Peyer's patch (tissue), 4 donors: ENCODE measurements around the gene STXBP1.
A peak's percentile ranks its signal among the peaks of the same experiment; 100 is the strongest.

Experiments used
- POLR2A ChIP-seq, 2 donors: fragments of 450-650 bp; IDR thresholded peaks; one replicate each; pipeline ENCODE4 v1.5.1; 2017; ENCODE audit warnings: antibody characterized with exemption in 2 of 2, mild to moderate bottlenecking in 2 of 2, moderate library complexity in 2 of 2
- TF ChIP-seq, protein P1 (sequence below), 6 experiments: fragments of 450-650 bp in 4 of 6; fragments of 200-600 bp in 2 of 6; sonication (generic) in 1 of 6; IDR thresholded peaks; one replicate each; pipeline ENCODE4 v1.5.1; 2017 to 2019; ENCODE audit warnings: antibody characterized with exemption in 6 of 6, mild to moderate bottlenecking in 3 of 6, moderate library complexity in 1 of 6

DNA sequence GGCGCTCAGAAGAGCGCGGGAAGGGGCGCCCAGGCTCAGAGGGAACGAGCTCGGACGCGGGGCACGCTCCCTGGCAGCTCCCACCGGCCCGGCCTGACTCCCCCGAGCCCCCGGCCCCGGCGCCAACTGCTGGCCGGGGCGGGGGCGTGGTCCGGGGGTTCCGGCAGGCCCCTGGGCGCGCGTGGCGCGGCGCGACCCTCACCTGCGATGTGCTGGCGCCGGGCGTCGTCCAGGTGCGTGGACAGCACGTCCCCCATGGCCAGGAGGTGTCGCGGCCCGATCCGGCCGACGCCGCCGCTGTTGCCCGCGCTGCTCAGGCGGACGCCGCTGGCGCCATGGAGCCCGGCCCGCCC lies 43.5 kb upstream of the STXBP1 start:
- TF ChIP-seq, protein P1, sequence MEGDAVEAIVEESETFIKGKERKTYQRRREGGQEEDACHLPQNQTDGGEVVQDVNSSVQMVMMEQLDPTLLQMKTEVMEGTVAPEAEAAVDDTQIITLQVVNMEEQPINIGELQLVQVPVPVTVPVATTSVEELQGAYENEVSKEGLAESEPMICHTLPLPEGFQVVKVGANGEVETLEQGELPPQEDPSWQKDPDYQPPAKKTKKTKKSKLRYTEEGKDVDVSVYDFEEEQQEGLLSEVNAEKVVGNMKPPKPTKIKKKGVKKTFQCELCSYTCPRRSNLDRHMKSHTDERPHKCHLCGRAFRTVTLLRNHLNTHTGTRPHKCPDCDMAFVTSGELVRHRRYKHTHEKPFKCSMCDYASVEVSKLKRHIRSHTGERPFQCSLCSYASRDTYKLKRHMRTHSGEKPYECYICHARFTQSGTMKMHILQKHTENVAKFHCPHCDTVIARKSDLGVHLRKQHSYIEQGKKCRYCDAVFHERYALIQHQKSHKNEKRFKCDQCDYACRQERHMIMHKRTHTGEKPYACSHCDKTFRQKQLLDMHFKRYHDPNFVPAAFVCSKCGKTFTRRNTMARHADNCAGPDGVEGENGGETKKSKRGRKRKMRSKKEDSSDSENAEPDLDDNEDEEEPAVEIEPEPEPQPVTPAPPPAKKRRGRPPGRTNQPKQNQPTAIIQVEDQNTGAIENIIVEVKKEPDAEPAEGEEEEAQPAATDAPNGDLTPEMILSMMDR (IDR thresholded peaks at IDR 0.05), result peak in 2 of 6 experiments; percentile 9 to 19
- peak in 1 of 2 donors; percentile 69 for TF ChIP-seq POLR2A (IDR thresholded peaks at IDR 0.05)
